ENCODE results near the gene ACAP2. TPM values are rescaled to one million over a fixed set of nuclear protein-coding genes. Genes with fewer than 3 reads are reported as not detected.
"Not testable (repeated sequence)": the region's sequence is repeated elsewhere in the genome, so short reads cannot be mapped to it uniquely, and the experiment has no call there.

ACAP2 gene
- total RNA-seq, 1 donor from 2014 or later: 60.3 TPM

GRCh38 chr3:195356151-195357086, 86.4 kb downstream of the ACAP2 start:
- H3K27ac ChIP-seq: no peak overlapping the region
- no peak overlapping the region for H3K4me3 ChIP-seq
- no peak for TF ChIP-seq CTCF (IDR thresholded peaks at IDR 0.05)
- H3K27me3 ChIP-seq: no peaks in the 10 kb centered on the region
- H3K36me3 ChIP-seq: no peaks in the 10 kb centered on the region
- no peak for ATAC-seq
- intact Hi-C loops (cut with DNase I): no loop called here
- DNase-seq: no peak
- no peaks in the 10 kb centered on the region for H3K4me1 ChIP-seq
- H3K9me3 ChIP-seq: no peaks in the 10 kb centered on the region

GRCh38 chr3:195354009-195354408, 88.8 kb downstream of the ACAP2 start:
- intact Hi-C loops (cut with DNase I); H3K27me3 ChIP-seq; ATAC-seq; H3K4me3 ChIP-seq; DNase-seq; H3K4me1 ChIP-seq; H3K9me3 ChIP-seq; H3K27ac ChIP-seq; H3K36me3 ChIP-seq: not testable (repeated sequence)

GRCh38 chr3:195352895-195353488, 89.8 kb downstream of the ACAP2 start:
- DNase-seq: no peak
- intact Hi-C loops (cut with DNase I): no loop called here
- no peak for TF ChIP-seq CTCF (IDR thresholded peaks at IDR 0.05)
- no peaks in the 10 kb centered on the region for H3K9me3 ChIP-seq
- H3K4me3 ChIP-seq: no peak overlapping the region
- H3K4me1 ChIP-seq: no peaks in the 10 kb centered on the region
- no peaks in the 10 kb centered on the region for H3K36me3 ChIP-seq
- no peak overlapping the region for H3K27ac ChIP-seq
- peak; percentile 71 for ATAC-seq
- no peaks in the 10 kb centered on the region for H3K27me3 ChIP-seq

- H3K27me3 ChIP-seq: no peaks in the 10 kb centered on the region
- no peak overlapping the region for H3K27ac ChIP-seq
- no peak for DNase-seq
- ATAC-seq: no peak
- H3K9me3 ChIP-seq: no peaks in the 10 kb centered on the region
- no peak overlapping the region for H3K4me3 ChIP-seq
- intact Hi-C loops (cut with DNase I): no loop called here
- H3K4me1 ChIP-seq: no peaks in the 10 kb centered on the region
- no peaks in the 10 kb centered on the region for H3K36me3 ChIP-seq
- TF ChIP-seq CTCF (IDR thresholded peaks at IDR 0.05): no peak
Measured at GRCh38 chr3:195348426-195349115, 94.2 kb downstream of the ACAP2 start.

GRCh38 chr3:195337747-195338146, 105.1 kb downstream of the ACAP2 start:
- Histone ChIP-seq H3K4me3 (no peak overlapping the region), H3K9me3 (no peaks in the 10 kb centered on the region), H3K27ac (no peak overlapping the region), H3K27me3 (no peaks in the 10 kb centered on the region), H3K36me3 (peaks cover 32% of the 10 kb centered on the region), H3K4me1 (no peaks in the 10 kb centered on the region)
- intact Hi-C loops (cut with DNase I): no loop called here
- ATAC-seq: no peak
- no peak for TF ChIP-seq CTCF (IDR thresholded peaks at IDR 0.05)
- no peak for DNase-seq

GRCh38 chr3:195334967-195335366, 107.9 kb downstream of the ACAP2 start:
- no peaks in the 10 kb centered on the region for H3K9me3 ChIP-seq
- no peaks in the 10 kb centered on the region for H3K4me1 ChIP-seq
- no peak for TF ChIP-seq CTCF (IDR thresholded peaks at IDR 0.05)
- H3K27ac ChIP-seq: no peak overlapping the region
- intact Hi-C loops (cut with DNase I): no loop called here
- ATAC-seq (no peak), DNase-seq (no peak)
- H3K36me3 ChIP-seq: peaks cover 39% of the 10 kb centered on the region
- no peak overlapping the region for H3K4me3 ChIP-seq
- H3K27me3 ChIP-seq: no peaks in the 10 kb centered on the region
